Nephron (organoid): ENCODE results near the gene NARS2.

Experiments used
- H3K27ac Mint-ChIP-seq, 3 experiments: 2 replicates each; pipeline ENCODE4 v1.8.0; 2020; ENCODE audit warnings: mixed read lengths in 3 of 3, mild to moderate bottlenecking in 2 of 3, moderate library complexity in 1 of 3
- H3K27me3 Mint-ChIP-seq: 2 replicates; pipeline ENCODE4 v1.8.0; 2021; ENCODE audit warnings: low read depth, mild to moderate bottlenecking, moderate library complexity, mixed read lengths
- H3K36me3 Mint-ChIP-seq: 2 replicates; pipeline ENCODE4 v1.8.0; 2020; ENCODE audit warnings: low read depth, mixed read lengths
- H3K4me1 Mint-ChIP-seq: 2 replicates; pipeline ENCODE4 v1.8.0; 2020; ENCODE audit warnings: mixed read lengths
- H3K4me3 Mint-ChIP-seq, 3 experiments: 2 replicates each; pipeline ENCODE4 v1.8.0; 2020; ENCODE audit warnings: mild to moderate bottlenecking in 3 of 3, mixed read lengths in 3 of 3, moderate library complexity in 2 of 3
- H3K9me3 Mint-ChIP-seq: 2 replicates; pipeline ENCODE4 v1.8.0; 2020; ENCODE audit warnings: mixed read lengths
- CTCF ChIP-seq, 3 experiments: fragments of 200-600 bp; sonication (generic); IDR thresholded peaks; one replicate each; pipeline ENCODE4 v1.5.0; 2021; ENCODE audit warnings: antibody characterized with exemption in 3 of 3; ENCODE audit not compliant: unreplicated experiment in 3 of 3

The NARS2 gene

DNA sequence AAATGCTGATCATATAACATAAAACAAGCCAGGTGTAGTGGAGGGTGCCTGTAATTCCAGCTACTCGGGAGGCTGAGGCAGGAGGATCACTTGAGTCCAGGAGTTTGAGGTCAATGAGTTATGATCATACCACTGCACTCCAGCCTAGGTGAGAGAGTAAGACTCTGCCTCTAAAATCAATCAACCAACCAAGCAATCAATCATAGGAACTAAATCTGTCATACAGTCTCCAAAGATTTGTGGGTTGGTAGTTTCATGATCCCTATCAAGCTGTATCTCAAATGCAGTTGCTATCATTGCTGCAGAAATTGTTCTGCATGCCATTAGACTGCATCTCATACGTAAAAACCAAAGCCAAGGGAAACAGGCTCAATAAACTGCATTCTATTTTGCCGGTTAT is 33.1 kb downstream of the NARS2 start:
- Mint-ChIP-seq H3K27ac (no peak overlapping the region), H3K27me3 (no peaks in the 10 kb centered on the region), H3K4me1 (peaks cover 5% of the 10 kb centered on the region)

DNA sequence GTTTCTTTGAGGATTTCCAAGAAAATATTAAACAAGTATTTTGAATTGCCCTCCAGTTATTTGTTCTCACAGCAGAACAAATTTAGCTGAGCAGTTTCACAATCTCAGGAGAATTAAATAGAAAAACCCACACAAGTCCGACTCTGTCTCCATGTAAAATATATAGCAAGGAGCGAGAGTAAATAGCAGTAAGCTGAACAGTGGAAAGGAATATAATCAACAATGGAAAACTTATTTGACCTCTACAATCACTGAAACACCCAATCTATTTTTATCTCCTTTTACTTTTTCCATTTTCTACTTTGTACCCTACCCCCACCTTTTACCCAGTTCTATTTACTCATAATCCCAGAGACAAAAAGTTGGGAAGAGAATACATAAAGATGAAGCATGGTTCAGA is 34.4 kb downstream of the NARS2 start:
- Mint-ChIP-seq H3K36me3 (peaks cover 42% of the 10 kb centered on the region), H3K27ac (no peak overlapping the region), H3K9me3 (no peaks in the 10 kb centered on the region), H3K4me3 (no peak overlapping the region), H3K4me1 (peaks cover 5% of the 10 kb centered on the region), H3K27me3 (no peaks in the 10 kb centered on the region)
- no peak for TF ChIP-seq CTCF (IDR thresholded peaks at IDR 0.05; ENCODE audit: unreplicated experiment in 3 of 3)

More for the DNA sequence above, 33.1 kb downstream of the NARS2 start:
- TF ChIP-seq CTCF (IDR thresholded peaks at IDR 0.05; ENCODE audit: unreplicated experiment in 3 of 3): no peak
- no peak overlapping the region for H3K4me3 Mint-ChIP-seq
- H3K36me3 Mint-ChIP-seq: peaks cover 53% of the 10 kb centered on the region
- H3K9me3 Mint-ChIP-seq: no peaks in the 10 kb centered on the region

DNA sequence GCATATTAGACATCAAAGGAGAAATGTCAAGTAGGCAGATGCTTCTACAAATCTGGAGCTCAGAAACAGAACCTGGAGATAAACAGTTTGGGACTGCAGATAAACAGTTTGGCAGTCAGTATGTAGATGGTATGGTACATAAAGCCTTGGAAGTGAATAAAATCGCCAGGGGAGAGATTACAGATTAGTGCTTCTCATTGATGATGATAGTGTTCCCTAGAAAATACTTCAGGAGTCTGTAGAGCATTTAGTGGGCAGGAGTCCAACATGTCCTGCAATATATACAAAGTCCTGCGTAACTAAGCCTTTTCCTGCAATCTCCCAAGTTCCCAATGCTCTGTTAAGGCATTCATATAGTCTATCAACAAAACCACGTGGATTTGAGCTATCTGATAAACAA is 35.2 kb downstream of the NARS2 start:
- Mint-ChIP-seq H3K27me3 (no peaks in the 10 kb centered on the region), H3K4me1 (peaks cover 5% of the 10 kb centered on the region), H3K36me3 (peaks cover 40% of the 10 kb centered on the region), H3K9me3 (no peaks in the 10 kb centered on the region), H3K4me3 (no peak overlapping the region), H3K27ac (no peak overlapping the region)
- no peak for TF ChIP-seq CTCF (IDR thresholded peaks at IDR 0.05; ENCODE audit: unreplicated experiment in 3 of 3)

- Mint-ChIP-seq H3K9me3 (no peaks in the 10 kb centered on the region), H3K36me3 (peaks cover 35% of the 10 kb centered on the region), H3K27ac (no peak overlapping the region), H3K4me1 (peaks cover 2% of the 10 kb centered on the region), H3K4me3 (no peak overlapping the region), H3K27me3 (no peaks in the 10 kb centered on the region)
- no peak for TF ChIP-seq CTCF (IDR thresholded peaks at IDR 0.05; ENCODE audit: unreplicated experiment in 3 of 3)
Measured at GRCh38 chr11:78536933-78537332, 37.7 kb downstream of the NARS2 start.

DNA sequence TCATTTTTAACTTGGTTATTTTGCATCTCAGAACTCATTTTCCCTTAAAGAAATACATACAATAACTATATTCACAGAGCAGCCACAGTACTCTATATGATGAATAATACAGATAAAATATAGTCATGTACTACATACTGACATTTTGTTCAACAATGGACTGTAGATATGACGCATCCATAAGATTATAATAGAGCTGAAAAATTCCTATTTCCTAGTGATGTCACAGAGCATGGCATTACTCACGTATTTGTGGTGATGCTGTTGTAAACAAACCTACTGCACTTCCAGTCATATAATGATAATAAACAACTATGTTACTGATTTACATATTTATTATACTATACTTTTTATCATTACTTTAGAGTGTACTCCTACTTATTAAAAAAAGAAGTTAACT is 38.7 kb downstream of the NARS2 start:
- no peaks in the 10 kb centered on the region for H3K4me1 Mint-ChIP-seq
- no peak for TF ChIP-seq CTCF (IDR thresholded peaks at IDR 0.05; ENCODE audit: unreplicated experiment in 3 of 3)
- peaks cover 27% of the 10 kb centered on the region for H3K36me3 Mint-ChIP-seq
- no peaks in the 10 kb centered on the region for H3K27me3 Mint-ChIP-seq
- no peak overlapping the region for H3K4me3 Mint-ChIP-seq
- no peaks in the 10 kb centered on the region for H3K9me3 Mint-ChIP-seq
- no peak overlapping the region for H3K27ac Mint-ChIP-seq

DNA sequence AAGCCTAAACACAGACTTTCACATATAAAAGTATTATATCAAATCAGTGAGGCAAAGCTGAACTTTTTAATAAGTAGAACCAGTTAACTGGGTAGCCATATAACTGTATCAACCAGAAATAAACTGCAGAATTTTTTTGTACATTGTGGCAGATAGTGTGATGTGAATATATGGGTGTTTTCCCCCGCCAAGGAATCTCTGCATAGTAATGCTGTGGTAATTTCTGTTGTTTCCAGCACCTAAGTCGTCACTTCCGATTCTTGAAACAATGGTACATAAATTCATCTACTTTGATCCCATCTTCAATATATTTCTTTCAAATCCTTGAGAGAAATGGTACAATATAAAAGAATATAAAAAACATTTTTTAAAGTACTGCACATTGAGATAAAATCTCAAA is 39.6 kb downstream of the NARS2 start:
- TF ChIP-seq CTCF (IDR thresholded peaks at IDR 0.05; ENCODE audit: unreplicated experiment in 3 of 3): no peak
- Mint-ChIP-seq H3K27ac (no peak overlapping the region), H3K36me3 (peaks cover 27% of the 10 kb centered on the region), H3K4me1 (no peaks in the 10 kb centered on the region), H3K9me3 (no peaks in the 10 kb centered on the region), H3K27me3 (no peaks in the 10 kb centered on the region), H3K4me3 (no peak overlapping the region)
